ENCODE measurements around the gene SLX4.
A peak's percentile ranks its signal among the peaks of the same experiment; 100 is the strongest.

SLX4 gene

DNA sequence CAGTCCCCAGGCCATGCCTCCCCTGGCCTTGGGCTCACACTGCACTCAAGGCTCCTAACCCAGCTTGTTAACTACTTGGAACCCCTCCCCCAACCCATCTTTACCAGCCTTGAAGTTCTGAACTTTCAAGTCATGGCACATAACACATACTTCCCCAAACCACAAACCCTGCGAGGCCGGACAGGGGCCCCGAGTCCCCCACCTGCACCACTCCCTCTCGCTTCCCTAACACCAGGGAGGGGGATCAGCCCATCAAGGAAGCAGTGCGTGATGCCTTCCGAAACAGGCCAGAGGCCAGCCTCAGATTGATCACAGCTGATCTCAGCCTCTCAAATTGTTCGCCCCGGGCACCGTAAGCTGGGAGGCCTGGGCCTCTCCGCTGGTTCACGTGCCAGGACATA, 31.2 kb downstream of the SLX4 start:
- peak; percentile 5 for DNase-seq

- no peak for DNase-seq
Observed at GRCh38 chr16:3579776-3580175, 31.6 kb downstream of the SLX4 start.

- no peak for DNase-seq
Observed at GRCh38 chr16:3578610-3579551, 32.5 kb downstream of the SLX4 start.

DNA sequence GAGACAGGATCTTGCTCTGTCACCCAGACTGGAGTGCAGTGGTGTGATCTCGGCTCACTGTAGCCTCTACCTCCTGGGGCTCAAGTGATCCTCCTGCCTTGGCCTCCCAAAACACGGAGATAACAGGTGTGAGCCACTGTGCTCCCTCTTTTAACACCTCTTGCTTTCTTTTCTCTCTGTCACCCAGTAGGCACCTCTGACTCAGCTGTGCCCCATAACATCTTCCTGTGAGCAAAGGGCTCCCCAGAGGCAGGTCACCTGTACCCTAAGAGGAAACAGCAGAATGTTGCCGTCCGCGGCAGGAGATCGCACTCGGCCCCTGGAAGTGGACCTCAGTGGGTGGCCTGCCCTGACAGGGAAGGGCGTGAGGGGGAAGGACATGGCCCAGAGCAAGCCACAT, 33.3 kb downstream of the SLX4 start:
- no peak for DNase-seq

DNA sequence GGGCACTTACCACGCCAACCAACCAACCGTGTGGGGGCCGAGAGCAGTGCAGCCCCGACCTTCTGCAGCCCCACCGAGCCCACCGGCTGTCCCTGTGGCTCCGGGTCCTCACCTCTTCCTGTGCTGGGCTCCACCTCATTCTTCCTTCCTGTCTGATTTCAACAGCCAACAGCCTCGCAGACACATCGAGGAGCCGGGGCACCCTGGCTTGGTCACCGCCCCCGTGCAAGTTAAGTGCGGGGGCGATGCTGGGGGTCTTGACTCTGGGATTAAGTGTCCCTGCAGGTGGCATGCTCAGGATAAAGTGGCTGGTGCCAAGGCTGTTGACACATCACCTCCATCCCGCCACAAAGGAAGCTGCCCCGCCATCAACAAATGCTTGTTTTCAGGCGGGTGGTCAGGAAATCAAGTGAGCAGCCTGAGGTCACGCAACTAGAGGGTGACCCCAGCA, 34.1 kb downstream of the SLX4 start, which contains the start of gene NLRC3:
NLRC3 (minus strand) TSS at position 102 of the 451 bp plus-strand sequence. CDS start 12,367 bp downstream, outside the sequence.
- DNase-seq: no peak

DNA sequence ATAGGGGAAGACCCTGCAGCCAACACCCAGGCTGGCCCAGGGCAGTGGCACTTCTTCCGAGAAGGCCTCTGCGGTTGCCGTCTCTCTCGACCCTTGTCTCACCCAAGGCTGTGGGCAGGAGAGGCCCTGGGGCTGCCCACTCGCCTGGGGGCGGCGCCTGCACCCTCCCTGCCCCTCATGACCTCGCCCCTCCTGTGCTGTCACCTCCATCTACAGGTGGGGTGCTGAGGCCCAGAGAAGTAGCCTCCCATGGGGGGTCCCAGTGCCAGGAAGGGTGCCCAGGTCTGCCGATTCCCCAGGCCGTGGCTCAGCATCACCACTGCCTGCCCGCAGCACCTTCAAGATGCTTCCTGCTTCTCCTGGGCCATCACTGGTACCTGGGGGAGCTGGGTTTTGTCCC, 35.2 kb downstream of the SLX4 start:
- DNase-seq: no peak

DNA sequence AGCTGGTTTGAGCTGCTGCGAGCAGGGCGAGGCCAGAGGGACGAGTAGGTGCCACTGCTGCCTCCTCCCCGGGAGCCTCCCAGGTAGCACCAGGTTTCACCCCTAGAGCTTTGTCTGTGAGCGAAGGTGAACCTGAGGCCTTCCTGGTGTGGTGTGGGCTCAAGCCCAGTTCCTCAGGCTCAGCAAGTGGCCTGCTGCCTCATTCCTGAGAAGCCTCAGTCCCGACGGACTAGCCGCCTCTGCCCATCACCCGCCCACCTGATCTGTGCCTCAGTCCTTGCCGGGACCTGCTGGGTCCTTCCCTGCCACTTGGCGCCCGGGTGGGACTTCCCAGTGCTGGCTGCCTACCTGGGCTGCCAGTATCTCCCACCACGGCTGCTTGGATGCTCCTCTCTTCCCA, 35.9 kb downstream of the SLX4 start:
- DNase-seq: no peak

DNA sequence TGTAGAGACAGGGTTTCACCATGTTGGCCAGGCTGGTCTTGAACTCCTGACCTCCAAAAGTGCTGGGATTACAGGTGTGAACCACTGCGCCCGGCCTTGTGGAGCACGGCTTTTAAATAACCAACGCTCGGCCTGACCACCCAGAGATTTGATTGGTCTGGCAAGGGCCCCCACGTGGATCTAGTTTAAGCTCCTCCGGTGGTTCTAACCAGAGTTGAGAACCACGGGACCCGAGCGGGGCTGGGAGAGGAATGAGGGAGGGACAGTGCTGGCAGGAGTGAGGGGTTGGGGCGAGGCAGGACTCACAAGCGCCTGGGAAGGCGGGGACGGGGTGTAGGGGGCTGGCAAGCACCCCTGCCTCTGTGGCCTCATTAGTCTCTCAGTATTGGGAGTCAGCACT, 37.2 kb downstream of the SLX4 start:
- DNase-seq: no peak

- DNase-seq: no peak
Observed at GRCh38 chr16:3573146-3573815, 38.1 kb downstream of the SLX4 start.

DNA sequence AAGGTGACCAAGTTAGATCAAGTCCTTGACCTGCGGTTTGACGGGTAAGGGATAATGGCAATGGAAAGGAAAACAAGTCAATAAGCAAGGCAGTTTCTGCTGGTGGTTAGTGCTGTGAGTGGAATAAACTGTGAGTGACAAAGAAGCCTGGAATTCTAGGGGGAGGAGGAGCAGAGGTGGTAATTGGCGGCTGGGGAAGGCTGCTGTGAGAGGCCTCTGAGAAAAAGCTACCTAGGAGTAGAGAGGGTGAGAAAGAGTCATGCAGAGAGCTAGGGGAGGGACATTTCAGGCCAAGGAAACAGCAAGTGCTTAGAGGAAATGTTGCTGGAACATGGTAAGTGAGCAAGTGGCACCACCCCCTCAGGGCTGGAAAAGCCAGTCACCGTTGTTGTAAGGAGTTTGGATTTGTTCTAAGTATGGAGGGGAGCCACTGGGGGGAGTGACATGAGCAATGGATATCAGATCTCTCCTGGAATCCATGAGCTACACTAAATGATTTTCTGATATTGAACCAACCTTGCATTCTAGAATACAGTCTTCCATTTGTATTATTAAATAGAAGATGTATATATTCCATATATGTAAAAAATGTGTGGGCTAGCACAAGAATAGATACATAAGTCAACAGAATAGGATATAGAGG, 40.9 kb downstream of the SLX4 start:
- DNase-seq: no peak

DNA sequence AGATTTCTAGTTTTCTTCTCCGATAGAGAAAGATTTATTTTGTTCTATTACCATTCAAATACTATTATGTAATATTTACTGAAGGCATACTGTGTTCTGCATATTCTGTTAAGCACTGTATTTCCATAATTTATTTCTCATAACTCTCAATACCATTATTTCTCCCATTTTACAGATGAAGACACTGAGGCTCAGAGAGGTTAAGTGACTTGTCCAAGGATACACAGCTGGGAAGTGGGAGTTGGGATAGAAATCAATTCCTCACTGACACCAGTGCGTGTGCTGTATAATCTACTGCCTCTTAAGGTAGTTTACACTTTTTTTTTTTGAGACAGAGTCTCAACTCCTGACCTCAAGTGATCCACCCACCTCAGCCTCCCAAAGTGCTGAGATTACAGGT, 41.6 kb downstream of the SLX4 start:
- DNase-seq: no peak

DNA sequence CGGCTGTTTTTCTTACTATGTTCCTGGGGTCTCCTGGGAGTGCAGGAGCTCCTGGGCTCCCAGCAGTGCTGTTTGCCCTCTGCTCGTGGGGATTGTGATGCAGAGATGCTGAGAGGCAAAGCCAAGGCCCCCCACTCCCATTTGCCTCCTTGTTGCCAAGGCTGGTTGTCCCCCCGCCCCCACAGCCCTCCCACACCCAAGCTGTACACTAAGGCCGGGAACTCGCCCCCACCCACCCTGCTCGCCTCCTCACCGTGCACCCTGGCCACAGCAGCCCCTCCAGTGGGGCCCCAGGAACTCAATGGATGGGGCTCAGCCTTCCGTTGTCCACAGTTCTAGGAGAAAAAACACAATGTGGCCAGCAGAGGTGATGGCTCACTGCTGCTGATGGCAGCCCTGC, 44.4 kb downstream of the SLX4 start:
- DNase-seq: no peak

- DNase-seq: no peak
Observed at GRCh38 chr16:3564889-3565141, 46.6 kb downstream of the SLX4 start.

DNA sequence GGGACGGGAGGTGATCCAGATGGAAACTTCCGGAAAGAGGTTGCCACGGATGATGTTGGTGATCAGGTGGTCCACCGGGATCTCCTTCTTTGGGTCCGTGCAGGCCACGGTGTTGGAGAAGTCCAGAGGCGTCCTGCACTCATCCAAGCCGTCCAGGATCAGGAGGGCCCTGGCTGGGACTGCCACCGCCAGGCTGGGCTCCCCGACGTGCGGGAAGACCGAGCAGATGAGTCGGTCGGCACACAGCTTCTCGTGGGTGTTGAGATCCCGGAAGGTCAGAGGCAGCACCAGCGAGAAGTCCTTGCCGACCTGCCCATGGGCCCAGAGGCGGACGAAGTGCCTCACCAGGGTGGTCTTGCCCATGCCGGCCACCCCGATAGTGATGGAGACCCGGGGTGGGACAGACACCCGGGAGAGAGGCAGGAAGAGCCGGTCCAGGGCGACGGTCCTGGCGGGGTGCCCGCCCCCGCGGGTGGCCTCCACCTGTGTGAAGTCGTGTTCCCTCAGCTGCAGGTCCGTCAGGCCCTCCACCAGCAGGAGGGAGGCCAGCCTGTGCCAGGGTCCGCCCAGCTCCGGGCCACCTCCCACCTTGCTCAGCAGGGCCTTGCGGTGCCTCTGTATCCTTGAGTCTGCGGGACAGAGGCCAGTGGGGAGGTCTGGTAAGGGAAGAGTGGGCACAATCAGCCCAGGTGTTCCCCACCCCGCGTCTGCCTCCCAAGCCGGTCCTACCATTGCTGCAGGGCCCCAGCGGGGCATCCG, 47.1 kb downstream of the SLX4 start:
- no peak for DNase-seq

- no peak for DNase-seq
Observed at GRCh38 chr16:3562914-3563480, 48.4 kb downstream of the SLX4 start.

DNA sequence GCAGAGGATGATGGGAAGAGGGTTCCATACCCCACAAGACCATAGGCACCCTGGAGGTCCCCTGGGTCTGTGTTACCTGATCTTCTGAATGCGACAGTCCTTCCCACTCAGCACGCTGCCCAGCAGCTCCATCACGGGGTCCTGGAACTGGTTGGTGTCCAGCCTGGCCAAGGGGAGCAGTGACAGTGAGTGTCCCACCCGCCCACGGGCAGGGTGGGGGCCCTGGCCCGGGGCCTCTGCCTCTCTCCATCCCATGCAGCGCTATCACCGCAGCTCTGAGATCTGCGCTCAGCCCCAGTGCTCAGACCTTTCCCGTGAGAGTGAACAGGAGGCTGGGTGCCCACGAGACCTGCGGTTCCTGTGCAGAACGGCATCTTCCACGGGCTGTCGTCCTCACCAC, 49.8 kb downstream of the SLX4 start:
- DNase-seq: no peak

GRCh38 chr16:3554351-3554928, 57.0 kb downstream of the SLX4 start:
- no peak for DNase-seq

- DNase-seq: no peak
Observed at GRCh38 chr16:3553138-3553923, 58.1 kb downstream of the SLX4 start.

- no peak for DNase-seq
Observed at GRCh38 chr16:3550851-3551847, 60.3 kb downstream of the SLX4 start.

- DNase-seq: no peak
Observed at GRCh38 chr16:3549906-3550305, 61.5 kb downstream of the SLX4 start.
